Measurements from ENCODE around the gene RASA1.

The RASA1 gene

DNA sequence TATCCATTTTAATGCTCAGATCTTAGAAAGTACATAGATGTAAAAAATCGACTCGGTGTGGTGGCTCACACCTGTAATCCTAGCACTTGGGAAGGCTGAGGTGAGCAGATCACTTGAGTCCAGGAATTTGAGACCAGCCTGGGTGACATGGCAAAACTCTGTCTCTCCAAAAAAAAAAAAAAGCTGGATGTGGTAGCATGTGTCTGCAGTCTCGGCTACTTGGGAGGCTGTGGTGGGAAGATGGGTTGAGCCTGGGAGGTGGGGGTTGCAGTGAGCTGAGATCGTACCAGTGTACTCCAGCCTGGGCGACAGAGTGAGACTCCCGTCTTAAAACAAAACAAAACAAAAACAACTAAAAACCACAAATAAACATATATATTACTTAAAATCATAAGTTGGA, 61.4 kb downstream of the RASA1 start:
- DNase-seq (ENCODE audit: insufficient read length, low spot score) (no peak), FAIRE-seq (no peak)
- TF ChIP-seq, protein P1, sequence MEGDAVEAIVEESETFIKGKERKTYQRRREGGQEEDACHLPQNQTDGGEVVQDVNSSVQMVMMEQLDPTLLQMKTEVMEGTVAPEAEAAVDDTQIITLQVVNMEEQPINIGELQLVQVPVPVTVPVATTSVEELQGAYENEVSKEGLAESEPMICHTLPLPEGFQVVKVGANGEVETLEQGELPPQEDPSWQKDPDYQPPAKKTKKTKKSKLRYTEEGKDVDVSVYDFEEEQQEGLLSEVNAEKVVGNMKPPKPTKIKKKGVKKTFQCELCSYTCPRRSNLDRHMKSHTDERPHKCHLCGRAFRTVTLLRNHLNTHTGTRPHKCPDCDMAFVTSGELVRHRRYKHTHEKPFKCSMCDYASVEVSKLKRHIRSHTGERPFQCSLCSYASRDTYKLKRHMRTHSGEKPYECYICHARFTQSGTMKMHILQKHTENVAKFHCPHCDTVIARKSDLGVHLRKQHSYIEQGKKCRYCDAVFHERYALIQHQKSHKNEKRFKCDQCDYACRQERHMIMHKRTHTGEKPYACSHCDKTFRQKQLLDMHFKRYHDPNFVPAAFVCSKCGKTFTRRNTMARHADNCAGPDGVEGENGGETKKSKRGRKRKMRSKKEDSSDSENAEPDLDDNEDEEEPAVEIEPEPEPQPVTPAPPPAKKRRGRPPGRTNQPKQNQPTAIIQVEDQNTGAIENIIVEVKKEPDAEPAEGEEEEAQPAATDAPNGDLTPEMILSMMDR (IDR thresholded peaks at IDR 0.05; ENCODE audit: insufficient read depth, missing control alignments), result no peak

DNA sequence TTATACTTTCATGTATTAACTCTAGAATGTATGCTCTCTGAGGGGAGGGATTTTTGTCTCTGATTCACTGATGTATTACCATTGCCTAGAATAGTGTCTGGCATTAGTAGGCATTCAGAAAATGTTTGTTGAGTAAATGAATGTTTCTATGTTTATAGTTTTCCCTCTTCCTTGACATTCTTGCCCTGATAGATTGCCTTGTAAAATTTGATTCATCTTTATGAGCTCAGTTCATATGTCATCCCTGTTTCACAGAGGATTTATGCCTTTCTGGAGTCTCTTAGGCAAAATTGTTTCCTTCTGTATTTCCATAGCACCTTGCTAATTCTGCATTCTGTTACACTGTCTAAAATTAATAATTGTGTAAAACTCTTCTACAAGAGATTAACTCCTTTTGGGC, 72.3 kb downstream of the RASA1 start:
- TF ChIP-seq, protein P1 (IDR thresholded peaks at IDR 0.05; ENCODE audit: insufficient read depth, missing control alignments), result no peak
- DNase-seq (ENCODE audit: insufficient read length, low spot score) (no peak), FAIRE-seq (no peak)

DNA sequence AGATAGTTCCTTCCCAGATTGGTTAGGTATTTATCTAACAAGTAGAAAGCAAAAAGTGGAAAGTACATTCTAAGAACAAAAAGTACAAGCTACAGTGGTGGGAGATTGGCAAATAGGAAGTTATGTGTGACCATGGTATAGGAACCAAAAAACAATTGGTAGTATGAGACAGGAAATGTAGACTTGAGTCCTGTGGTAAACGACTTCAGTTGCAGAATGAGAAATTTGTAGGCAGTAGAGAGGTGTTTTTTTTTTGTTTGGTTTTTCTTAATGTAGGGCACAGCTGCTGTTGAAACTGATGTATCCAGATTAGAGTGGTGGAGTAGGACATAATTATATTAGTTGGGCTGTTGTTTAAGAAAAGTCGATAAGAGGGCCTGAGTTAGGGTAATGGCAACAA, 73.0 kb downstream of the RASA1 start:
- no peak for DNase-seq (ENCODE audit: insufficient read length, low spot score)
- FAIRE-seq, result no peak
- TF ChIP-seq, protein P1 (IDR thresholded peaks at IDR 0.05; ENCODE audit: insufficient read depth, missing control alignments), result no peak

DNA sequence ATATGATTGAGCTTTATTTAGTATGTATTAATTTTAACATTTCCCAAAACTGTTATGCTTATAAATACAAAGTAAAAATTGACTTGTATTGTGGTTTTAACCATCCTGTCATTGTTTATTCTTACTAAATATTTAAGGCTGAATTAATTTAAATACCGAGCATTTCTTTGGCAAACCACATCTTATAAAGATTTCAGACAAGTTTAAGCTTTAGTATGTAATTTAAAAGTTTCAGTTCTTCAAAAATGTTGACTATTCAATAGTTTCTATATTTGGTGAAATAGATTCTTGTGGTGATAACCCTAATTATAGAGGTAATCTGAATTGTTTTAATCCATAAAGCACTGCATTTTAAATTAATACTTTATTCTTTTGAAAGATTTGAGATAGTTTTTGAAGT, 79.6 kb downstream of the RASA1 start:
- TF ChIP-seq, protein P1 (IDR thresholded peaks at IDR 0.05; ENCODE audit: insufficient read depth, missing control alignments), result no peak
- peak; percentile 16 for FAIRE-seq
- DNase-seq (ENCODE audit: insufficient read length, low spot score), result no peak

DNA sequence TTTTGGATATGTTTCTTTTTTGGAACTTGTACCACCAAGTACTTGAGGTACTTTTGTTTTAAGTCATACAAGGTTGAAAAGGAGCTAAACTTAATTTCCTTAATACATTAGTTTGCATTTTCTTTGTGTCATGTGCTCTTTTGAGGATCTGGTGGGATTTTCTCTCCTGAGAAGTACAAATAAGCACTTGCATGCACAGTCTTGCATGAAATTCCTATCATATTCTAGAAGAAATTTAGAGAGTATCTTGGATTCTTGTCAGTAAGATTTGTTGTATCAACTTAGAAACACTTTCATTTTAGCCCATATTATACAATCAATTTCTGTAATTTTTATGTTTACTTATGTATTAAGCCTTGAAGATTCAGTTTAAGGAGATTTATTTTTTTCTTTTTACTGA, 80.2 kb downstream of the RASA1 start:
- no peak for FAIRE-seq
- DNase-seq (ENCODE audit: insufficient read length, low spot score), result no peak
- TF ChIP-seq, protein P1 (IDR thresholded peaks at IDR 0.05; ENCODE audit: insufficient read depth, missing control alignments), result no peak

DNA sequence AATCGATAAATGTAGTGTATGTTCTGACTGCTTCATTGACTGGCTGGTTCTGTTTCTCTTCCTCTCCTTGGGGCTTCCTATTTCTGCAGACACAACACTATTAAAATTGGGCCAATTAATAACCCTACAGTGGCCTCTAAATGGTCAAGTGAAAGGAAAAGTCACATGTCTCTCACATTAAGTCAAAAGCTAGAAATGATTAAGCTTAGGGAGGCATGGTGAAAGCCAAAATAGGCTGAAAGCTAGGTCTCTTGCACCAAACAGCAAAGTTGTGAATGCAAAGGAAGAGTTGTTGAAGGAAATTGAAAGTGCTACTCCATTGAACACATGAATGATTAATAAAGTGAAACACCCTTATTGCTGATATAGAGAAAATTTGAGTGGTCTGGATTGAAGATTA, 86.8 kb downstream of the RASA1 start:
- FAIRE-seq, result no peak
- TF ChIP-seq, protein P1 (IDR thresholded peaks at IDR 0.05; ENCODE audit: insufficient read depth, missing control alignments), result no peak
- no peak for DNase-seq (ENCODE audit: insufficient read length, low spot score)

DNA sequence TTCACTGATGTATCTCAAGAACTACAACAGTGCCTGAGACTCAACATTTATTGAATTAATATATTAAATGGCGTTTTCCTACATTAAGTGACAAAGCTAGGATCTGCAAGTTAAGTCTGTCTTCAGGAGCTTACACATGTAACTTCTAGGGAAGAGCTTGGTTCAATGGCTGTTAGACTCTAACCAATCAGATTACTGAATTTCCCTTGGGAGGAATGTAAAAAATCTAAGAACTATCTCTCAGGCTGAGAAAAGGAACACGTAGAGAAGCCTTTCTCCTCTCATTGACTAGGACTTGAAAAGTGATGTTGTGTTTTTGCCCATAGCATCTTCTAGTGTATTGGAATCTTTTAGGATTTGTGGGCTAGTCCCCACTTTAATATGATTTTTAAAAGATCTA, 91.4 kb downstream of the RASA1 start:
- DNase-seq (ENCODE audit: insufficient read length, low spot score) (no peak), FAIRE-seq (no peak)
- TF ChIP-seq, protein P1 (IDR thresholded peaks at IDR 0.05; ENCODE audit: insufficient read depth, missing control alignments), result no peak
